K562 (cell line): Measurements from ENCODE around the gene WDR62. TPM values are rescaled to one million over a fixed set of nuclear protein-coding genes. Genes with fewer than 3 reads are reported as not detected.

Experiments used
- DLX4 ChIP-seq: fragments of 250-450 bp; sonication (Bioruptor Pico); IDR thresholded peaks from 2 replicates; pipeline ENCODE4 v1.6.1; 2021; ENCODE audit warnings: mild to moderate bottlenecking
- EP300 ChIP-seq: IDR thresholded peaks from 2 replicates; pipeline ENCODE4 v1.6.1; 2012; ENCODE audit warnings: low read length, improper control_type of control experiment
- HDGF ChIP-seq: fragments of 450-650 bp; IDR thresholded peaks from 2 replicates; pipeline ENCODE4 v1.6.1; 2016
- ID3 ChIP-seq, 2 experiments: fragments of 250-450 bp in 1 of 2; fragments of 450-650 bp in 1 of 2; sonication (Bioruptor Pico) in 1 of 2; IDR thresholded peaks; 2 replicates each; pipeline versions ENCODE4 v1.6.1 to v1.8.0; 2016 to 2021; ENCODE audit warnings: mild to moderate bottlenecking in 2 of 2, moderate library complexity in 2 of 2, missing compliant biosample characterization in 1 of 2, missing genetic modification characterization in 1 of 2
- MAFF ChIP-seq: IDR thresholded peaks from 2 replicates; pipeline ENCODE4 v1.6.1; 2012; ENCODE audit warnings: low read length, improper control_type of control experiment
- MGA ChIP-seq: fragments of 450-650 bp; IDR thresholded peaks from 2 replicates; pipeline ENCODE4 v1.6.1; 2016; ENCODE audit warnings: mild to moderate bottlenecking, moderate library complexity
- SETDB1 ChIP-seq: IDR thresholded peaks from one replicate; pipeline ENCODE4 v1.6.1; 2012; ENCODE audit warnings: low read length, control low read depth, inconsistent platforms
- SNAPC5 ChIP-seq: fragments of 250-450 bp; sonication (Bioruptor Pico); IDR thresholded peaks from 2 replicates; pipeline ENCODE4 v1.8.0; 2021; ENCODE audit warnings: moderate library complexity, mild to moderate bottlenecking, inconsistent platforms
- STAT5B ChIP-seq: fragments of 250-450 bp; sonication (Bioruptor Pico); IDR thresholded peaks from 2 replicates; pipeline ENCODE4 v1.8.0; 2021; ENCODE audit warnings: mild to moderate bottlenecking, inconsistent platforms
- TCF3 ChIP-seq: sonication (generic); formaldehyde crosslinking; IDR thresholded peaks from 2 replicates; pipeline ENCODE4 v1.4.0; 2020; ENCODE audit warnings: mild to moderate bottlenecking, missing genetic modification reagents
- TCFL5 ChIP-seq: fragments of 250-450 bp; sonication (Bioruptor Pico); conservative IDR thresholded peaks from 2 replicates; pipeline ENCODE4 v1.6.1; 2021; ENCODE audit warnings: mild to moderate bottlenecking, moderate library complexity, matching md5 sums
- TGIF2 ChIP-seq: sonication (generic); formaldehyde crosslinking; IDR thresholded peaks from 2 replicates; pipeline ENCODE4 v1.8.1; 2022; ENCODE audit warnings: mild to moderate bottlenecking, missing genetic modification reagents, moderate library complexity
- THAP7 ChIP-seq: fragments of 250-450 bp; sonication (Bioruptor Pico); IDR thresholded peaks from 2 replicates; pipeline ENCODE4 v1.5.0; 2021
- XRCC3 ChIP-seq: fragments of 450-650 bp; IDR thresholded peaks from 2 replicates; pipeline ENCODE4 v1.6.1; 2017; ENCODE audit warnings: mild to moderate bottlenecking, moderate library complexity
- ZKSCAN3 ChIP-seq: fragments of 250-450 bp; sonication (Bioruptor Pico); IDR thresholded peaks from 2 replicates; pipeline ENCODE4 v1.4.0; 2020
- polyA plus RNA-seq, 8 experiments: library from polyadenylated mRNA; depleted of rRNA in 4 of 8; stranded (reverse) in 5 of 8; unstranded in 3 of 8; fragments of >200 nt; fragmentation: Nextera tagmentation in 2 of 8; fragmentation: Illumina TruSeq in 1 of 8; extraction: Ambion mirVana in 2 of 8; extraction: Trizol in 1 of 8; gene quantifications; 2 replicates each; pipeline versions ENCODE4 v1.2.1 to v1.2.3, GENCODE V29; 2011 to 2014; ENCODE audit warnings: inconsistent platforms in 1 of 8, missing spikeins in 1 of 8
- total RNA-seq, 7 experiments: library from RNA; depleted of rRNA in 6 of 7; stranded (reverse); fragments of >200 nt in 6 of 7; fragmentation: Illumina TruSeq in 2 of 7; extraction: Trizol in 2 of 7; gene quantifications; 2 replicates each; pipeline versions ENCODE4 v1.2.1 to v1.2.3, GENCODE V29; 2011 to 2021; ENCODE audit warnings: low replicate concordance in 1 of 7

The WDR62 gene
- total and polyA plus RNA-seq, 9 of the 15 experiments (the other 6 are each of a cell fraction or from before 2014, with no cell fraction given) = 0.35 to 32.8 (median 14.4) TPM

GRCh38 chr19:36054733-36055686 lies at the start of gene WDR62 (continued):
- no peak for TF ChIP-seq ID3 (CRISPR knock-in tag; IDR thresholded peaks at IDR 0.05)
- TF ChIP-seq ID3 (tag; IDR thresholded peaks at IDR 0.05) = no peak
- peak; percentile 79 for TF ChIP-seq MGA
- no peak; the same call in 1 of the 2 replicates for TF ChIP-seq MAFF
- TF ChIP-seq DLX4 (CRISPR knock-in tag) = no peak
- no peak for TF ChIP-seq TCF3 (CRISPR knock-in tag)
- TF ChIP-seq TGIF2 (CRISPR knock-in tag) = no peak
- TF ChIP-seq SNAPC5 = no peak
- no peak for TF ChIP-seq XRCC3
- TF ChIP-seq THAP7 (CRISPR knock-in tag) = no peak
- no peak for TF ChIP-seq STAT5B (CRISPR knock-in tag)
- TF ChIP-seq SETDB1 = no peak
- TF ChIP-seq TCFL5 (CRISPR knock-in tag) = no peak
- no peak for TF ChIP-seq ZKSCAN3
- TF ChIP-seq HDGF = no peak
- TF ChIP-seq EP300 = no peak
